Thyroid gland (tissue), 4 donors: Measurements from ENCODE around the gene TGFBRAP1. TPM values are rescaled to one million over a fixed set of nuclear protein-coding genes. Genes with fewer than 3 reads are reported as not detected.

Experiments used
- DNase-seq, 2 donors: peaks; one replicate each; pipeline ENCODE4 v3.0.0-alpha.2; 2019
- H3K27ac ChIP-seq, 3 donors: fragments of 200-600 bp; sonication (generic); 1 replicate in 2 of 3; 2 replicates in 1 of 3; pipeline ENCODE4 v1.5.1; 2016 to 2019; ENCODE audit warnings: mild to moderate bottlenecking in 1 of 3, moderate library complexity in 1 of 3
- H3K27me3 ChIP-seq: fragments of 200-600 bp; sonication (generic); one replicate; pipeline ENCODE4 v1.5.1; 2019
- H3K36me3 ChIP-seq, 2 donors: fragments of 200-600 bp; sonication (generic); one replicate each; pipeline ENCODE4 v1.5.1; 2016 to 2019
- H3K4me1 ChIP-seq, 2 donors: fragments of 200-600 bp; sonication (generic); one replicate each; pipeline ENCODE4 v1.5.1; 2017 to 2019
- H3K4me3 ChIP-seq, 3 donors: fragments of 200-600 bp; sonication (generic); replicated peaks in 1 of 3; 1 replicate in 2 of 3; 2 replicates in 1 of 3; pipeline ENCODE4 v1.5.1; 2016; ENCODE audit warnings: mild to moderate bottlenecking in 1 of 3
- H3K9me3 ChIP-seq: fragments of 200-600 bp; sonication (generic); one replicate; pipeline ENCODE4 v1.5.1; 2017
- CTCF ChIP-seq, 6 experiments: fragments of 200-600 bp in 3 of 6; fragments of 450-650 bp in 3 of 6; sonication (generic) in 3 of 6; IDR thresholded peaks; one replicate each; pipeline ENCODE4 v1.5.1; 2016 to 2019; ENCODE audit warnings: antibody characterized with exemption in 6 of 6, mild to moderate bottlenecking in 2 of 6, inconsistent platforms in 1 of 6, moderate library complexity in 1 of 6
- POLR2A ChIP-seq, 2 donors: fragments of 450-650 bp; IDR thresholded peaks; one replicate each; pipeline ENCODE4 v1.6.1; 2017; ENCODE audit warnings: antibody characterized with exemption in 2 of 2, mild to moderate bottlenecking in 2 of 2, moderate library complexity in 1 of 2
- WGBS, 2 donors: methylation state at CpG; one replicate each; pipeline ENCODE4 v1.1.5; 2017; 5-methylcytosine and 5-hydroxymethylcytosine counted together
- intact Hi-C: fragments of 100-400 bp; cut with DNase I; formaldehyde crosslinking; loops from one replicate; pipeline ENCODE4 v1.15.1; 2023
- total RNA-seq, 4 donors: library from RNA; depleted of rRNA; stranded (reverse); fragments of >200 nt; gene quantifications; one replicate each; pipeline ENCODE4 v1.2.3, GENCODE V29; 2016

The TGFBRAP1 gene
- total RNA-seq, 4 donors from 2014 or later, result 35.4 to 53.2 (median 40.1) TPM

DNA sequence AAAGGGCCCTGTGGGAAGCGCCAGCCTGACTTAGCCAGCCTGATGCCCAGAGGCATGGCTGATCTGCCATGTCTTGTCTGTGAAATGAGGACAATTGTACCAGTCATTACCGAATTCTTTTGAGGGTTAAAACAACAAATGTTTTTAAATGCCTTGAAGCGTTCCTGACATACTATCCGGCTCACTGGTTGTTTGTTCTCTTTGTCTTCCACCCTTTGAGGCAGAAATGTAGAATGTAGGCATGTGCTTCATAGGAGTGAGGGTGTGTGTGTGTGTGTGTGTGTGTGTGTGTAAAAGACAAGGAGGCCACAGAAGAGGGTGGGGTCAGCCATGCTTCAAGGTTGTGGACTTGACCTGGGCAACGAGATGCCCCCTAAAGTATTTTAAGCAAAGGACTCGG, 35.5 kb downstream of the TGFBRAP1 start:
- H3K27ac ChIP-seq, result no peak overlapping the region
- H3K4me1 ChIP-seq, result peaks cover 20 to 33% of the 10 kb centered on the region in 2 donors
- WGBS, 2 donors, result 60 to 63% methylated on average over 6 of the region's 6 CpGs
- intact Hi-C loops, result no loop called here
- H3K36me3 ChIP-seq, result peaks cover 7 to 10% of the 10 kb centered on the region in 2 donors
- TF ChIP-seq POLR2A (IDR thresholded peaks at IDR 0.05) (no peak), CTCF (IDR thresholded peaks at IDR 0.05) (no peak)
- no peaks in the 10 kb centered on the region for H3K27me3 ChIP-seq
- no peak overlapping the region for H3K4me3 ChIP-seq
- no peaks in the 10 kb centered on the region for H3K9me3 ChIP-seq
- DNase-seq, result no peak

DNA sequence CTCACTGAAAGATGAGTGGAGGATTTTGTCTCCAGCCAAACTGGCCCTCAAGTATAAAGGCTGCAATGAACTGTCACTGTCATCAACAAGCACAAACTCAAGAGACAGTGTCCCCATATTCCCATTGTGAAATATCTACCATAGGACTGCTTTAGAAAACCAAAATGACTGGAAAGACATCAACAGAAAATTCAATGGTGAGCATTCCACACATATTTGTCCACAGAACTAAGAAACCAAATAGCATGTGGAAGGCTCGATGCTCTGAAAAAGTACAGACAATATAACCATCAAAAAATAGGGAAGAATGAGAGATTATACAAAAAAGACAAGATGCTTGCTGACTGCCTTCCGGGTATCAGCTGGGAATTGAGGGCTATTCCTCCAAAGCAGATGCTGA, 37.6 kb downstream of the TGFBRAP1 start:
- no peak for DNase-seq
- TF ChIP-seq CTCF (IDR thresholded peaks at IDR 0.05) (no peak), POLR2A (IDR thresholded peaks at IDR 0.05) (no peak)
- Histone ChIP-seq H3K27me3 (no peaks in the 10 kb centered on the region), H3K4me3 (no peak overlapping the region), H3K9me3 (no peaks in the 10 kb centered on the region), H3K27ac (no peak overlapping the region), H3K4me1 (peaks cover 11 to 19% of the 10 kb centered on the region in 2 donors), H3K36me3 (peaks cover 6 to 7% of the 10 kb centered on the region in 2 donors)
- 91 to 94% methylated on average over 2 of the region's 2 CpGs for WGBS, 2 donors
- intact Hi-C loops, result no loop called here

- Histone ChIP-seq H3K27me3 (no peaks in the 10 kb centered on the region), H3K9me3 (no peaks in the 10 kb centered on the region), H3K36me3 (peaks cover 4 to 7% of the 10 kb centered on the region in 2 donors), H3K27ac (no peak overlapping the region), H3K4me1 (peaks cover 9 to 19% of the 10 kb centered on the region in 2 donors), H3K4me3 (no peak overlapping the region)
- no peak for TF ChIP-seq CTCF (IDR thresholded peaks at IDR 0.05)
- no peak for TF ChIP-seq POLR2A (IDR thresholded peaks at IDR 0.05)
- no peak for DNase-seq
- intact Hi-C loops, result no loop called here
- 97 to 99% methylated on average over 6 of the region's 6 CpGs for WGBS, 2 donors
Measured at GRCh38 chr2:105290981-105291660, 38.4 kb downstream of the TGFBRAP1 start.

DNA sequence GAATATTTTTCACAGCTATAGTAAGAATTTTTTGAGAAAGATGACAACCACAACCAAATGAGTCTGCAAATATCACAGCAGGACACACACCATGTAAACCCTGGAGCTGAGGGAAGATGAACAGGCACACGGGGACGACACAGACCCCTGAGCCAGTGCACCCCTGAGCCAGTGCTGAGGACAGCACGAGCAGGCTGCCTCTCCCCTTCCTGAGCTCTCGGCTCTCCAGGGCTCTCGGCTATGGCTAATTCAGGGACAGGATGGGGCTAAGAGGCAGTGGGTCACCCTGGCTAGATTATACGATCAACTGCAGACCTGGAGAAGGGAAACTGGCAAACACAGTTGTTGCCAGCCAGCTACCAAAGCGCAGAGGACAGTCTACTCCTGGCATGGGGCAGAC, 41.4 kb downstream of the TGFBRAP1 start:
- Histone ChIP-seq H3K4me3 (no peak overlapping the region), H3K27ac (no peak overlapping the region), H3K27me3 (no peaks in the 10 kb centered on the region), H3K4me1 (no peaks in the 10 kb centered on the region), H3K9me3 (no peaks in the 10 kb centered on the region), H3K36me3 (peaks cover 16 to 18% of the 10 kb centered on the region in 2 donors)
- intact Hi-C loops, result no loop called here
- 93% methylated on average over 7 of the region's 7 CpGs for WGBS, 2 donors
- DNase-seq, result no peak
- TF ChIP-seq CTCF (IDR thresholded peaks at IDR 0.05), result no peak
- no peak for TF ChIP-seq POLR2A (IDR thresholded peaks at IDR 0.05)

- Histone ChIP-seq H3K4me3 (no peak overlapping the region), H3K27ac (no peak overlapping the region), H3K27me3 (no peaks in the 10 kb centered on the region), H3K36me3 (peaks cover 16 to 18% of the 10 kb centered on the region in 2 donors), H3K9me3 (no peaks in the 10 kb centered on the region), H3K4me1 (no peaks in the 10 kb centered on the region)
- intact Hi-C loops, result no loop called here
- 70 to 74% methylated on average over 5 of the region's 5 CpGs for WGBS, 2 donors
- peak; percentile 23 to 39 for DNase-seq
- no peak for TF ChIP-seq POLR2A (IDR thresholded peaks at IDR 0.05)
- TF ChIP-seq CTCF (IDR thresholded peaks at IDR 0.05), result peak in 2 of 6 experiments; percentile 32 to 48
Measured at GRCh38 chr2:105287692-105288091, 41.8 kb downstream of the TGFBRAP1 start.
